ENCODE results near the gene GNMT.

Gene GNMT

GRCh38 chr6:42960243-42961019, at the start of gene GNMT:
GNMT (plus strand) TSS chr6:42960754; CDS start chr6:42960768, 14 bp downstream.
- no peak for DNase-seq (ENCODE audit: low read depth)

GRCh38 chr6:42911171-42912021, 49.2 kb upstream of the GNMT start:
- no peak for DNase-seq (ENCODE audit: low read depth)

GRCh38 chr6:42914546-42914945, 46.0 kb upstream of the GNMT start:
- no peak for DNase-seq (ENCODE audit: low read depth)

GRCh38 chr6:42915732-42916131, 44.8 kb upstream of the GNMT start, which contains the start of gene PTCRA:
PTCRA (plus strand) TSS chr6:42916053; CDS start chr6:42916070, 17 bp downstream.
- no peak for DNase-seq (ENCODE audit: low read depth)

GRCh38 chr6:42916288-42916687, 44.3 kb upstream of the GNMT start:
- DNase-seq (ENCODE audit: low read depth), result no peak

- DNase-seq (ENCODE audit: low read depth), result no peak
Observed at GRCh38 chr6:42921801-42922200, 38.8 kb upstream of the GNMT start.

- DNase-seq (ENCODE audit: low read depth), result no peak
Observed at GRCh38 chr6:42923666-42924065, 36.9 kb upstream of the GNMT start.

- DNase-seq (ENCODE audit: low read depth), result no peak
Observed at GRCh38 chr6:42925248-42925857, 35.2 kb upstream of the GNMT start.

GRCh38 chr6:42928986-42929820, 31.4 kb upstream of the GNMT start, which contains the start of gene CNPY3:
CNPY3 (plus strand) TSS chr6:42929480; CDS start chr6:42929571, 91 bp downstream.
- DNase-seq (ENCODE audit: low read depth), result peak; percentile 92

- DNase-seq (ENCODE audit: low read depth), result peak; percentile 44
Observed at GRCh38 chr6:42929821-42930360, 30.7 kb upstream of the GNMT start.

- no peak for DNase-seq (ENCODE audit: low read depth)
Observed at GRCh38 chr6:42932412-42932811, 28.1 kb upstream of the GNMT start.

- DNase-seq (ENCODE audit: low read depth), result no peak
Observed at GRCh38 chr6:42933205-42933604, 27.3 kb upstream of the GNMT start.

- DNase-seq (ENCODE audit: low read depth), result no peak
Observed at GRCh38 chr6:42935322-42935721, 25.2 kb upstream of the GNMT start.

- DNase-seq (ENCODE audit: low read depth), result no peak
Observed at GRCh38 chr6:42936398-42936797, 24.2 kb upstream of the GNMT start.

- no peak for DNase-seq (ENCODE audit: low read depth)
Observed at GRCh38 chr6:42937548-42938427, 22.8 kb upstream of the GNMT start.

- DNase-seq (ENCODE audit: low read depth), result no peak
Observed at GRCh38 chr6:42938428-42938796, 22.1 kb upstream of the GNMT start.

GRCh38 chr6:42938987-42939809, 21.4 kb upstream of the GNMT start:
- no peak for DNase-seq (ENCODE audit: low read depth)

GRCh38 chr6:42939810-42940167, 20.8 kb upstream of the GNMT start:
- DNase-seq (ENCODE audit: low read depth), result no peak

GRCh38 chr6:42940493-42941045, 20.0 kb upstream of the GNMT start:
- no peak for DNase-seq (ENCODE audit: low read depth)

Data from GM04503 (cell line).